GM19328 (cell line): Measurements from ENCODE around the gene CWC27.

Experiments
- ATAC-seq: cut with Tn5 transposase; IDR thresholded peaks from one replicate; pipeline ENCODE4 v1.9.1; 2021; ENCODE audit warnings: mild to moderate bottlenecking, moderate library complexity; ENCODE audit not compliant: unreplicated experiment

The CWC27 gene

DNA sequence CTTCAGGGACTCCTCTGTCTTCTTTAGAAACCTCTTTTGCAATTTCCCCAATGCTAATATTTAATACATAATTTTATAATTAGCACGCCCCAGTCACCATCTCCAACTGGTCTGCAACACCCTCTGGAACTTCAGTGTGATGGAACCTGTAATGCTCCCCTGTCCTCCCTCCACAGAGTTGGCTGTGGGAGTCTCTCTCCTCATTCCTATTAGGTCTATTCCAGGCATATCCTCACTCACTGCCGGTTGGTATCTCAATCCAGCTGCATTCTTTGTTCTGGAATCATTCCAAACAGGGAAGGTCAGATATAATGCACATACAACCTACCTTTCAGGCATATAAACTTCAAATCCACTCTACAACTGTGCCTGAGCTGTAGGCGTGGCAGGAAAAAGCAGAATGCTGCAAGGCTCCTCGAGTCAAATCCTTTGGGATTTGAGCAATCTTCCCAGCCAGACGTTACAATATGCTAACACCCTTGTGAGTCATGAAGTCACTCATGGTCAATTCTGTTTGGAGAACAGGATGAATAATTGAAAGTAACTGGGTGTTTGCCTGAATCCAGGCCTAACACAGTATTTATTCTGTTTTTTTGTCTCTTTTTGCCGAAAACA, 293.8 kb downstream of the CWC27 start:
- no peak for ATAC-seq

DNA sequence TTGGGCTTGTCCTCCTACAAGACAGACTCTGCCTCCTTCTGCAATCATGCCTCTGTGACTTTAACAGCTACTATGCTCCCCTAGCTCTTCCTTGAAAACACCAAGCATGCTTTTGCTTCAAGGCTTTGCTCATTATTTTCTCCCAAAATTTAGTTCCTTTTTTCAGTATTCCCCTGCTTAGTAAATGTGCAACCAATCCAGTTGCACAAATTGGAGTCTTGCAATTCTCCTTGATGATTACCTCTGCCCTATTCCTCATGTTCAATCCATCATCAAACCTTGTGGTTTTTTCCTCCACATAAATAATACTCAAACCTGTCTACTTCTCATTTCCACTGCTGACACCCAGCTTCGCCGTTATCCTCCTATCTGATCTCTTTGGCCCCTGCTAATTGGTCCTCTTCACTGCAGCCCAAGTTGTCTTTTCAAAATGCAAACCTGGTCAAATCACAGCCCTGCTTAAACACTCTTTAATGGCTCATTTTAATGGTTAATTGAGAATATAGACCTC, 296.3 kb downstream of the CWC27 start:
- ATAC-seq: no peak

DNA sequence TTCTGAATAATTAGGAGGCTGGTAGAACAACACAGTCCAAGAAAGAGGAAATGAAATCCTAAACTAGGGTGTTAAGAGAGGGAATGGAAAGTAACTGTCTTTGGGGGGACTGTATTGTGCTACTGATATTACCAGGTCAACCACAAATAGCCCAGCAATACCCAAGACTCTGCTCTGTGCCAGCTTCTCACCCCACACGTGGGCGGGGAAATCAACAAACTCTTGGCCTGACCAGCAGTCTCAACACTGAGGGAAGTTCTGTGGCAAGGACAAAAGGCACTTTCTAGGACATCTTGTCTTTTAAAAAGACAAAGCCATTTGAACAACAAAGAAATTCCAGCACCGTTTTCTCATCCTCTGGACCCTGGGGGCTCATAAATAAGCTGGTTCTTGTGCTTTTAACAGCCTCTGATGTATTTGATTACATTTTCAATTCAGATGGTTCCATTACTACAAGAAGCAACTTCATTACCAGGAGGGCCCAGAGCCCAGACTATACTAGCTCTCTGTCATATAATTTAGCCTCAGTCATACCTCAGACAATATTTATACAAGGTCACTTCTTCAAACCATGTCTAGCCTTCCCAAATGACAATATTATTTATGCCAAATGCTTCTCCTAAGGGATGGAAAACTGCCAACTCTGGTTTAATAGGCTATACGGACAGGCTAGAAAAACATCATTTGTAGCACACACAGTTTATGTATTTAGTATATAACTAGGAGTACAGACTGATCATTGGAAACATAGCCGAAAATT, 297.8 kb downstream of the CWC27 start:
- ATAC-seq: peak; percentile 52

DNA sequence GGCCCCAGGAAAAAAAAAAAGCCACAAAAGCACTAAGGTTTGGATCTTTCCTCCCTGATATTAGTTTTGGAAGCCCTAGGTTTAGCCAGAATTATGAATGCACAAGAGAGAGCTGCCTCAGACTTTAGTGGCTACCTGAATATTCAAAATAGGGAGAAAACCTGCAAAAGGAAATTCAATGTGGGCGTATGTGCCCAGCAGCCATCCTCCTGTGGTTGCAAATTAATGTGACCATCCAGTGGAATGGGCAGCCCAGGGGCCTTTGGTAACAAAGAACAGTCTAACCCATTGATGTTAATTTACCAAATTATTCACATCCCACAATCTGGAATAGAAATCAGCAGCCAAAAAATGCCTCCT, 298.4 kb downstream of the CWC27 start:
- no peak for ATAC-seq
